Measurements from ENCODE around the gene TDO2.

Gene TDO2

DNA sequence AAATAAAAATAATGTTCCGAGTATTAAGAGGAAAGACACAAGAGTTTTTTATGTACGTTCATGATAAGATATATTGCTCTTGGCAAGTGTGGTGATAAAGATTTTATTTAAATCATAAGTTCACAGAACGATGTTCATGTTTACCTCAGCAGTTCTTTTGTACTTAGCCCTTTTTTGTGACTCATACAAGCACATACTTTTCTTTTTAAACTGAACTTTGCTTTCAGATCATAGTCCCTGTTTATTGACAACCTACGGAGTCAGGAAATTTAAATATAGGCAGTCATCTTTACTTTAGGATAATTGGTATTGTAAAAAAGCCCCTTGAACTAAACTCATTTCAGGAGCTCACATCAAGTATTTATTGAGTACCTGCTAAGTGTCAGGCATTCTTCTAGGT lies 51.4 kb downstream of the TDO2 start:
- no peak for DNase-seq

- no peak for DNase-seq
Observed at GRCh38 chr4:155956461-155956860, 53.0 kb downstream of the TDO2 start.

- no peak for DNase-seq
Observed at GRCh38 chr4:155959417-155959816, 55.9 kb downstream of the TDO2 start.

- no peak for DNase-seq
Observed at GRCh38 chr4:155960522-155960921, 57.0 kb downstream of the TDO2 start.

- no peak for DNase-seq
Observed at GRCh38 chr4:155961575-155961974, 58.1 kb downstream of the TDO2 start.

- DNase-seq = no peak
Observed at GRCh38 chr4:155962767-155963166, 59.3 kb downstream of the TDO2 start.

DNA sequence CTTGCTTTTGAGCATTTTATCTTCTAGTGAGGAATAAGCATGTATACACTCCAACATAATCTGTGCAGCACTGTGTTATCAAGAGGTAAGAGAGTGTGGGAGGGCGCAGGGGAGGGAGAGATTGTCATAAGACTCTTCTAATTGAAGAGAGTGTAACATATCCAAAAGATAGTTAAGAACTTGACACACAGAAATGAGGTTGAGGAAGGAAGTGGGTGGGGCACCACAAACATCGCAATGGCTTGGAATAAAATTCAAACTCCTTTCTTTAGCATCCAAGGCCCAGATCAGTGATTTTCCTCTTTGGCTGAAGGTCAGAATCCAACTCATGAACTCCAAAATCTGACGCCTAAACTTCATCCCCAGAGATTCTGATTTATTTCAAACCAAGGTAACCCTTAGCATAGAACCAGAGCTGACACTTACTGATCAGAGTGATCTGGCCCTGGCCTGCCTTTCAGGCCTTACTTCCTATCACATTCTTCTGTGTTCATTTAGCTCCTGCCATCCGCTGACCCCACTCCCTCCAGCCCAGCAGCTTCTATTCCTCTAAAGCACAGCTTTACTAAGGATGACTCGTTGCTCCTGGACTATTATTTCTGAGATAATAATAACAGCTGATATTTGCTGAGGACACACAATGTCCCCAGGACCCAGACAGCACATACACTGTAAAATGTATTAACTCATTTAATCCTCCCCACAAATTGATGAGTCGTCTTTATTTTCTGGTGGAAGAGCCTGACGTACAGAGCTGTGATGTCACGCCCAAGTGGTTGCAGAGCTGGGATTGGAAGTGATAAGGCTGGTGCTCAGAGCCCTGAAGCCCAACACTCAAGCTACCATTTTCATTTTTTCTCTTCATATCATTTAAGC lies 60.8 kb downstream of the TDO2 start:
- no peak for DNase-seq

DNA sequence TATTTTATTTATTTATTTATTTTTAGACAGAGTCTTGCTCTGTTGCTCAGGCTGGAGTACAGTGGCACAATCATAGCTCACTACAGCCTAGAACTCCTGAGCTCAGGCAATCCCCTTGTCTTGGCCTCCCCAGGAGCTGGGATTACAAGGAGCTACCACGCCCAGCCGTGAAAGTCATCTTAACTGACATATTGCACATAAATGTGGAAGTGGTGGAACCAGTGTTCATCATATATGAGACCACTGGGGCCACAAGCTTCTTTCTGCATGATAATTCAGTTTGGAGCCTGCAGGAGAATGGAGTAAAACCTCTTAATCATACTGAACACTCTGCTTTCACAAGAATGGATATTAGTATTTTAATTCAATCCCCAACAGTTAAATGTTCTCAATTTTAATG lies 62.7 kb downstream of the TDO2 start:
- DNase-seq = no peak

DNA sequence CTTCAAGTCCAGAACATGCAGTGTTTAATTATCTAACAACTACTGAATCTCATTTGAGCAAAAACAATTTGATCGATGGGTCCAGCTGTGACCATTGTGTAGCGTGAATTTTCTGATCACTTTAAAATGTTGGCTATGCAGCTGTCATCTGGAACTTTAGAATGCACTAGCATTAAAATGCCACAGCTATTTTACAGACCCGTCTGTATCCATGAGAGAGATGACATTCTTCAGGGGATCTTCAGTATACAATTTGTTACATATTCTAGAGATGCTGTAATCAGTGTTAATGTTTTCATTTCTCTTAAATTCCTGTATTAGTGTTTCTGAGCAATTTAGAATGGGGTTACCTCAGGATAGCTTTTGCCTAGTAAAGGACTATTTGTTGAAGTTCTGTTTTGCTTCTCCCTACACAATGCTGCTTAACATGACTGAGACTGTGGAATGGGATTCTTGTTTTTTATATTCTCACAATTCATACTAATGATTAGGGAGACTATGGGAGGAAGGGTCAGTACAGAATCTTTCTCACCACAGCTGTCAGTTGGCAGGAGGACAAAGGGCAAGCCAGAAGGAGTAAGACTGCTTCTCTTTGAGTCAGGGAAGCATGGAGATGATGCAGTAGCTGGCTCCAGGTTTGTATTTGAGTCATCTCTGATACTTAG lies 63.4 kb downstream of the TDO2 start:
- no peak for DNase-seq
